Tibial artery (tissue), 4 donors: ENCODE data around the gene CBL.

Source experiments
- DNase-seq, 2 donors: peaks; one replicate each; pipeline ENCODE4 v3.0.0-alpha.2; 2019
- H3K27ac ChIP-seq, 2 donors: fragments of 200-600 bp; sonication (generic) in 1 of 2; 1 replicate in 1 of 2; 2 replicates in 1 of 2; pipeline ENCODE4 v1.5.1; 2018 to 2019; ENCODE audit warnings: mild to moderate bottlenecking in 1 of 2
- H3K27me3 ChIP-seq, 2 donors: fragments of 200-600 bp; sonication (generic) in 1 of 2; one replicate each; pipeline versions ENCODE4 v1.5.1 to v1.6.0; 2016 to 2019
- H3K36me3 ChIP-seq, 3 donors: fragments of 200-600 bp; sonication (generic) in 2 of 3; one replicate each; pipeline ENCODE4 v1.5.1; 2016 to 2019; ENCODE audit warnings: mild to moderate bottlenecking in 2 of 3
- H3K4me1 ChIP-seq, 4 donors: fragments of 200-600 bp; sonication (generic) in 2 of 4; 1 replicate in 3 of 4; 2 replicates in 1 of 4; pipeline ENCODE4 v1.5.1; 2016 to 2019
- H3K4me3 ChIP-seq, 2 donors: fragments of 200-600 bp; sonication (generic) in 1 of 2; 1 replicate in 1 of 2; 2 replicates in 1 of 2; pipeline ENCODE4 v1.5.1; 2018 to 2019; ENCODE audit warnings: mild to moderate bottlenecking in 2 of 2
- H3K9me3 ChIP-seq, 3 donors: fragments of 200-600 bp; sonication (generic) in 1 of 3; one replicate each; pipeline ENCODE4 v1.5.1; 2016 to 2019
- CTCF ChIP-seq, 2 experiments: fragments of 200-600 bp in 1 of 2; fragments of 450-650 bp in 1 of 2; IDR thresholded peaks; one replicate each; pipeline ENCODE4 v1.5.1; 2017 to 2019; ENCODE audit warnings: antibody characterized with exemption in 2 of 2, mild to moderate bottlenecking in 1 of 2, moderate library complexity in 1 of 2
- intact Hi-C: fragments of 100-400 bp; cut with DNase I; formaldehyde crosslinking; loops from one replicate; pipeline ENCODE4 v1.15.0; 2023; ENCODE audit warnings: low total_unique reads

CBL gene

GRCh38 chr11:119338965-119339588 is 132.9 kb downstream of the CBL start:
- Histone ChIP-seq H3K27me3 (no peaks in the 10 kb centered on the region), H3K9me3 (no peaks in the 10 kb centered on the region), H3K27ac (peak overlapping the region; percentile 92 to 93), H3K4me3 (peak overlapping the region; percentile 70 to 80), H3K4me1 (peaks cover 0 to 65% (median 47%) of the 10 kb centered on the region in 4 donors), H3K36me3 (peaks cover 0 to 13% (median 0%) of the 10 kb centered on the region in 3 donors)
- peak in 1 of 2 donors; percentile 76 for DNase-seq
- intact Hi-C loops: no loop called here
- no peak for TF ChIP-seq CTCF (IDR thresholded peaks at IDR 0.05)

GRCh38 chr11:119339589-119340334 is 133.6 kb downstream of the CBL start:
- peak; percentile 92 to 93 for TF ChIP-seq CTCF (IDR thresholded peaks at IDR 0.05)
- Histone ChIP-seq H3K4me3 (peak overlapping the region; percentile 70 to 80), H3K27ac (peak overlapping the region; percentile 92 to 93), H3K27me3 (no peaks in the 10 kb centered on the region), H3K4me1 (peaks cover 0 to 63% (median 46%) of the 10 kb centered on the region in 4 donors), H3K9me3 (no peaks in the 10 kb centered on the region), H3K36me3 (peaks cover 0 to 13% (median 0%) of the 10 kb centered on the region in 3 donors)
- DNase-seq: peak; percentile 61 to 84
- intact Hi-C loops: no loop called here

- Histone ChIP-seq H3K27me3 (no peaks in the 10 kb centered on the region), H3K4me3 (peak within 1 kb of the TSS; percentile 70 to 80), H3K9me3 (no peaks in the 10 kb centered on the region), H3K36me3 (peaks cover 0 to 13% (median 0%) of the 10 kb centered on the region in 3 donors), H3K27ac (peak within 1 kb of the TSS; percentile 92 to 93), H3K4me1 (peaks cover 0 to 55% (median 38%) of the 10 kb centered on the region in 4 donors)
- intact Hi-C loops: no loop called here
- DNase-seq: peak; percentile 93 to 95
- TF ChIP-seq CTCF (IDR thresholded peaks at IDR 0.05): no peak
Observed at GRCh38 chr11:119340335-119341221, 134.4 kb downstream of the CBL start, which contains the start of gene C1QTNF5. C1QTNF5 (minus strand) TSS chr11:119340883; CDS start chr11:119340397, 486 bp downstream.

- peaks cover 0 to 50% (median 37%) of the 10 kb centered on the region in 4 donors for H3K4me1 ChIP-seq
- no peaks in the 10 kb centered on the region for H3K27me3 ChIP-seq
- H3K36me3 ChIP-seq: peaks cover 0 to 8% (median 0%) of the 10 kb centered on the region in 3 donors
- H3K4me3 ChIP-seq: peak overlapping the region; percentile 70 to 80
- peak in 1 of 2 donors; percentile 68 for DNase-seq
- intact Hi-C loops: no loop called here
- H3K27ac ChIP-seq: peak overlapping the region; percentile 92 to 93
- no peak for TF ChIP-seq CTCF (IDR thresholded peaks at IDR 0.05)
- H3K9me3 ChIP-seq: no peaks in the 10 kb centered on the region
Observed at GRCh38 chr11:119341222-119342022, 135.3 kb downstream of the CBL start.

GRCh38 chr11:119342023-119342300 is 135.8 kb downstream of the CBL start:
- no peaks in the 10 kb centered on the region for H3K9me3 ChIP-seq
- no peaks in the 10 kb centered on the region for H3K27me3 ChIP-seq
- H3K4me3 ChIP-seq: no peak overlapping the region
- TF ChIP-seq CTCF (IDR thresholded peaks at IDR 0.05): no peak
- intact Hi-C loops: no loop called here
- H3K36me3 ChIP-seq: peaks cover 0 to 3% (median 0%) of the 10 kb centered on the region in 3 donors
- H3K27ac ChIP-seq: no peak overlapping the region
- peak in 1 of 2 donors; percentile 62 for DNase-seq
- H3K4me1 ChIP-seq: peaks cover 0 to 50% (median 37%) of the 10 kb centered on the region in 4 donors
